ENCODE data around the gene MIPEP.

Gene MIPEP

DNA sequence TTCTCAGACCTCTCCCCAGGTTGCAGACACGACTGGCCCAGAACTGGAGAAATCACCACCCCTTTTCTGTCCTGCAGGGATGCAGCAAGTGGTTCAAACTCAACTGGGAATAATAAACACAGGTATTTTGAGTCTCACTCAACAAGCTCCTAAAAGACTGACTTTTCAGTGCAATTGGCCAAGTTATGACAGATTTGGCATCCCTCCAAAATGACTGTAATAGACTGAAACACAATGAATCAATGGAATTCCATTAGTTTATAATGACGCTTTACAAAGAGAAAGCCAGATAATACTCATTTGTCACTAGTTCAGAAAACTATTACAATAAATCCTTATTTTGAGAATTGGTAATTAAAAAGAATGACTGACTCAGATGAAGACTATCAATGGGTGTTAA is 38.1 kb downstream of the MIPEP start:
- DNase-seq, result no peak

DNA sequence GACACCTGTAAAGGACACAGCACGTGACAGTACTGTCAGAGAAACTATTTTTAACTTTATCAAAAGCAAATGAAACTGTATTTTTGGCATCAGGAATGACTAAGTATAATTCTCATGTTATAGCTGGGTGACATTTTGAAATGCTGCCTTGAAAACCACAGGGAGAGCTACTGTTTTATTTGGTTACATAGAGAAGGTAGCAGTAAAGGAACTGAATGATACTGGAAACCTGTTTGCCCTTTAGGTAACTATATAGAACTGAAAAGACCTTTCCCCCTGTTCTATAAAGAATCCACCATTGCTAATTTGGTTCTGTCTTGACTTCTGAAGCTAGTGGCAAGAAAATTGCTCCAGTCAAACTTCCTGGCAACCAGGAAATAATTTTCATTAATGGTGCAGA is 39.1 kb downstream of the MIPEP start:
- no peak for DNase-seq

DNA sequence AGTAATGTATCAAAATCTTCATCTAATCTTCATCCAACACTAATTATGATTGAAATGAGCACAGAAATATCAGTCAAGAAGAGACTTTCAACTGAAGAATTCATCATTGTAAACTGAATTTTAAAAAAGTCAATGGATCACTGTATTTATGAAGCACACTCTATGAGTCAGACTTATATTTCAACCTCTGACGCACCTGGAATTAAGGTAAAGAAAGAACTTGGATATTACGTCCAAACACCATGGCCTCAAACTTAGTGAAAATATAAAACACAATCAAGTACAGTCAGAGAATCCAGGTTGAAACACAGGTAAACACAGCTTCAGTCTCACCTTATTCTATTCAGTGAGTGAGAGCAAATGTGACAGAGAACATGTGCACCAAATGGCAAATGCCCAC is 39.5 kb downstream of the MIPEP start:
- DNase-seq, result no peak

DNA sequence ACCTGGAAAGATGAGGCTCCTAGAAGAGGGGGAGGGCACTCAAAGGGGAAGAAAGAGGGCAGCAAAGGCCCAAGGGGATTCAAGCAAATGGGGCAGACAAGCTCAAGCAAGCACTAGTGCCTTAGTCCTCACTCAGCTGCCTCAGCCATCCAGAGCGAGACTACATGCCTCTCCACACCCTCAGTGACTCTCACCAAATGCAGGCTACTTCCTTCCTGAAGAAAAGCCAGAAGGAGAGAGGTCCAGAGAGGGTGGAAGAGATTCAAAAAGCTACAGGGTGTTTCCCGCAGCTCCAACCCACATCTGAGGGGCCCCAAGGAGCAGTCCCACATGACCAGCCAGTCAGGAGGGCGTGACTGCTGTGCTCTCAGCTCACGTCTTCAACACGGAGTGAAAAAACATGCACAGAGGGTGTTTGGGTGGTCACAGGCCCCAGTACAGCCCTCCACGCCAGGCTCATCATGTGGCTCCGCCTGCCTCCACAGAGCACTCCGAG is 40.5 kb downstream of the MIPEP start:
- DNase-seq, result no peak

- no peak for DNase-seq
Measured at GRCh38 chr13:23848019-23848418, 41.2 kb downstream of the MIPEP start.

GRCh38 chr13:23847497-23847896 is 41.7 kb downstream of the MIPEP start:
- no peak for DNase-seq

DNA sequence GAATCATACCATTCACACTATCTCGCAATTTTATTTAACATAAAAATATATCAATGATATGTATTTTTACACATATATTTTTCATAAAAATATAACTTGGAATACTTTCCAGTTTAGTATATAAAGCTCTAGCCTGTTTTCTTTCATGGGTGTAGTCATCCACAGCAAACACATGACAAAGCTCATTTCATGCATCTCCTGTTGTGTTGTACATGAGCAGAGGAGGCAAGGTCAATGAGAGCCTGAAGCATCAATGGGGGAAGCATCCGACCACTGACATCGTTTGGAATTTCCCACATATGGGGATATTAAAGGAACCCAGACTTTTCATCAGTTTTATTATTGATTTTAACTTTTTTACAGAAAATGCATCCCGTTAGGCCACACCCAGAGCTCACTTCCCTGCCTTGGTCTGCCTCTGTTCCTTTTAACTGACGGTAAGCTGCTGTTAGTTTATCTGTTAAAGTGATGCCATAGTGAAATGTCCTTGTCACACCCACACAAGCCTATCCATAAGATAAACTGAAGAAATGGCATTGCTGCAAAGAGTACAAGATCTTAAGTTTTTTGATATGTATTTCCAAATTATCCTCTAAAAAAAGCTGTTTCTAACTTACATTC is 44.0 kb downstream of the MIPEP start:
- DNase-seq, result no peak

DNA sequence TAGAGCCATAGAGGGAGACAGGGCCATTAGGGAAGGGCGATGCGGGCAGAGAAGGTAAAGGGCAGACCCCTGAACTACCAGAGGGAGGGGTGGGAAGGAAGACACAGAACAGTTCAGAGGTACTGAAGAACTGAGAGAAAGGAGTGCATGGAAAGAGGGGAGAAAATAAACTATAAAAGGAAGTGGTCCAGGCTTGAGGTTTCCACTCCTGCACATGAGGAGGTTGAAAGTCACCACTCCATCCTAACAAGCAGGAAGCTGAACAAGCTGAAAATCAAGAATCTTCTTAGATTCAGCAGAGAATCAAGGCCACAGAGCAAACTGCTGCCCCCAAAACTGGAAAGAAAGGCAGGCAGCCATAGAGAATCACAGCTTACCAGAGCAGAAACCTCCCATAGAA is 45.1 kb downstream of the MIPEP start:
- DNase-seq, result no peak

- DNase-seq, result no peak
Measured at GRCh38 chr13:23843436-23843835, 45.8 kb downstream of the MIPEP start.

- DNase-seq, result no peak
Measured at GRCh38 chr13:23842406-23842805, 46.8 kb downstream of the MIPEP start.

- no peak for DNase-seq
Measured at GRCh38 chr13:23833733-23834611, 55.2 kb downstream of the MIPEP start.

DNA sequence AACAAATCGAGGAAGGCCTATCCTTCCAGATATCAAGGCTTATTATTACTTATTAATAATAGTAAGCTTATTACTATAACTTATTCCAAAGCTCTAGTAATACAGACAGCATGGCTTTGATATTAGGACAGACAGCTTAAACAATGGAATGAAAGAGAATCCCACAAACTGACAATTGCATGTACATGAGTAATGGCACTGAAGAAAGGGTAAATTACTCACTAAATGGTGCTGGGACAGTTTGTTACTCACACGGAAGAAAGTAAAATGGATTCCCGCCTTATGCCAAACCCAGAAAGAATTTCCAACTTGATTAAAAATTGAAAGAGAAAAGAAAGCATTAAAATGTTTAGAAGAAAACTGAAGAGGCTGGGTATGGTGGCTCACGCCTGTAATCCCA is 60.3 kb downstream of the MIPEP start:
- DNase-seq, result no peak

DNA sequence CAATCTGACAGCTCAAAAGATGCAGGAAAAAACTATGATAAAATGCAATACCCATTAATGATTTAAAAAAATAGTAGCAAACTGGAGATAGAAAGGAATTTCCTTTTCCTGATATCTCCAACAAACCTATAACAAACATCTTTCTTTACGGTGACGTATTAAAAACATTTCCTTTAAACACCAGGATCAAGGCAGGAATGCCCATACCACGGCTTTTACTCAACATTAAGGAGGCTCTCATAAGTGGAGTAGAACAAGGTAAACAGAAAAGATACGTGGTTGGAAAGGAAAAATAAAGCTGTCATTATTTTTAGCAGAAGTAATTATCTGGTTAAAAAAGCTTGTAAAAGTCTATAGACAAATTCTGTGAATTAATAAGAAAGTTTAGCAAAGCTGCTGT is 61.1 kb downstream of the MIPEP start:
- no peak for DNase-seq

- DNase-seq, result no peak
Measured at GRCh38 chr13:23825179-23825578, 64.0 kb downstream of the MIPEP start.

DNA sequence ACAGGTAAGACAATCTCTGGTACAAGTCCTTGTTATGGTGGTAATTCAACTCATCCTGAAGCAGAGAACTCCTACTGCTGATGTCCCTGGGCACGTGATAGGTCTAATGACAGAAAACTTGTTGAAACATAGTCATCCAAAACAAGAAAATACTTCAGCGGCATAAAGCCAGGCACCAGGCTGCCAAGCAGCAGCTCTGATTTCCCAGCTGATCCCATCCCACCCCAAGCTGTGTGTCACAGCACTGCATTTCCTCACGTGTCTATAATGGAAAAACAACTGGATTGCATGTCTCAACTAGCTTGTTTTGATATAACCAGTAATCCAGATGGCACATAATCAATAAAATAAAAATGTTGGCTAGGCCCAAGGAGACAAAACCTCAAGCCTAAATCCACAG is 64.8 kb downstream of the MIPEP start:
- no peak for DNase-seq

DNA sequence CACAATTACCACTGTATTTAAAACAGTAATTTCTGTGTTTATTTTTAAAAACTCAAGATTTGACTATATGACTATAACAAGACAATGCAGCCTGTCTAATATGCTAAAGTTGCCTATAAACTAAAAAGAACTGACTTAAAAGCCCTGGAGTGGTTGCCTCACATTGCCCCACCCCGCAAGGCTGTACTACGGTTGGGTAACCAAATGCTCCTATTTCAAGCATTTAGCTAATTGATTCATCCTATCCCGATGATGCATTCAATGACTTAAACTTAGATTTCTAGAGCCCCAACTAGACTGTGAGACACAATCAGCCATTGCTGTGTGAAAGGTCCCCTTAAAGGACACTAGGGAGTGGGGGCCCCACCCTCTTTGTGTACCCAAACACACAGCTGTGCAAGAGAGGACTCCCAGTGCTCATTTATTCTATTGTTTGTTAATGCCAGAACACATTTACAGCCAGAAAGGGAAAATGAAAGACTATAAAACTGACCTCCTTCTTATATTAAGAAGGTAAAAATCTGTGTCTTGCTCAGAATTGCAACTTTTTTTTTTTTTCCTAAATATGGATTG is 66.9 kb downstream of the MIPEP start:
- no peak for DNase-seq

DNA sequence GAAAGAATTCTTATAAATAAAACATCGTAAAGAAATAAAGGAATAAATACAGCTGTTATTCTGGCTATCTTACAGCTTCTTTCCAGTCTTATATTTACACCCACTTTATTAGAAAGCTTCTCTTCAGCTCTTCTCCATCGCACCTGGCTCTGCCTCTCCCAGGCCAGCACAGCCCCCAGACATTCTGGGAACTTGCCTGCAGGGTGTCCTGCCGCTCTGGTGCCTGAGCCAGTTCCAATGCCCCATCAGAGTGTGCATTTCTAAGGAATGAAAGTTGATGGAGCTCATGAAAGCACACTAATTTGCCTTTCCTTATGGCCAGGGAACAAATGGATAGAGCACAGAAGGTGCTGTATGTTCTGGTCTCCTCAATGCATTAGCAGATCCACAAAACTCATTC is 68.7 kb downstream of the MIPEP start:
- DNase-seq, result no peak

GRCh38 chr13:23817830-23818229 is 71.4 kb downstream of the MIPEP start:
- DNase-seq, result no peak

- no peak for DNase-seq
Measured at GRCh38 chr13:23817136-23817535, 72.1 kb downstream of the MIPEP start.

DNA sequence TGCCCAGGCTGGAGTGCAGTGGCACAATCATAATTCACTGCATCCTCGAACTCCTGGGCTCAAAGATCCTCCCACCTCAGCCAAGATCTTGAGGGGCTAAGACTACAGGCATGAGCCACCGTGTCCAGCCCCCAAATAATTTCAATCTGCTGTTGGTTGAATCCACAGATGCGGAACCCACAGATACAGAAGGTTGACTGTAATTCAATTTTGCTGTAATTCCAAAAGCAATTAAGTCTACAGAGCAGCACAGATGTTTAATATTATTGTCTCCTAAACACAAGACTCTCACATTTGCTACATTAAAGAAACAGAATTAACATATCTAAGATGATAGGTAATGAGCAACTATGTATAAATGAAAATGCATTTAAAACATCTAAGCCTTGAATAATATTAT is 75.6 kb downstream of the MIPEP start:
- no peak for DNase-seq

DNA sequence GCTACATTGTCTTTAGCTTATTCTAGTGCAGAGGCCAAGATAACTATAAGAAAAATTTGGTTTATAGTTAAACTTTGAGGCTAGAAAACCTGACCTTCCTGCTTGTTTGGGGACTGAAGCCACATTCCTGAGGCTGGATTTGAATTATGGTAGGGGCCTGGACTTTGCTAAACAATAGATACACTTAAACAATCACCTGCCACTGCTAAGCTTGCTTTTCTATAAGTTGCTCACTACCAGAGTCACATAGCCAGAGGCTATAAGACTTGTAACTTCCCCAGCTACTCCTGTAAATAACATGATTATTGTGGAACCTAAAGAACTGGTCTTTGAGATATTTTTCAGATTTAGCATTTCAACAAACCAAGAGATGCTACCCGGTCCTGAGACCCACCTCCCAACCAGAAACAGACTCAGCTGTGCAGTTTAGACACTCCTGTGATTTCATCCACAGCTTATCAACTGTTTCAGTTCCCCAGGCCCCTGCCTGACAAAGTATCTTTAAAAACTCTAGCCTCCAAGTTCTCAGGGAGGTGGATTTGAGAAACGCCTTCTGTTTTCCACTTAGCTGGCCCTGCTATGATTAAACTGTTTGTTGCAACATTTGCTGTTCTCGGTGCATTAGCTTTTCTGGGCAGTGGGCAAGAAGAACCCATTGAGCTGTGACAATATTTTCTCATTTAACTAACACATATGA is 77.7 kb downstream of the MIPEP start:
- no peak for DNase-seq

GRCh38 chr13:23810685-23811240 is 78.4 kb downstream of the MIPEP start:
- DNase-seq, result no peak

- DNase-seq, result no peak
Measured at GRCh38 chr13:23808803-23809202, 80.4 kb downstream of the MIPEP start.

Data from T-helper 1 cell (primary cell).